ENCODE measurements around the gene WDR37. TPM values are rescaled to one million over a fixed set of nuclear protein-coding genes. Genes with fewer than 3 reads are reported as not detected.

WDR37 gene
- total and polyA plus RNA-seq, 8 donors, result 4.6 to 11.6 (median 8.6) TPM

DNA sequence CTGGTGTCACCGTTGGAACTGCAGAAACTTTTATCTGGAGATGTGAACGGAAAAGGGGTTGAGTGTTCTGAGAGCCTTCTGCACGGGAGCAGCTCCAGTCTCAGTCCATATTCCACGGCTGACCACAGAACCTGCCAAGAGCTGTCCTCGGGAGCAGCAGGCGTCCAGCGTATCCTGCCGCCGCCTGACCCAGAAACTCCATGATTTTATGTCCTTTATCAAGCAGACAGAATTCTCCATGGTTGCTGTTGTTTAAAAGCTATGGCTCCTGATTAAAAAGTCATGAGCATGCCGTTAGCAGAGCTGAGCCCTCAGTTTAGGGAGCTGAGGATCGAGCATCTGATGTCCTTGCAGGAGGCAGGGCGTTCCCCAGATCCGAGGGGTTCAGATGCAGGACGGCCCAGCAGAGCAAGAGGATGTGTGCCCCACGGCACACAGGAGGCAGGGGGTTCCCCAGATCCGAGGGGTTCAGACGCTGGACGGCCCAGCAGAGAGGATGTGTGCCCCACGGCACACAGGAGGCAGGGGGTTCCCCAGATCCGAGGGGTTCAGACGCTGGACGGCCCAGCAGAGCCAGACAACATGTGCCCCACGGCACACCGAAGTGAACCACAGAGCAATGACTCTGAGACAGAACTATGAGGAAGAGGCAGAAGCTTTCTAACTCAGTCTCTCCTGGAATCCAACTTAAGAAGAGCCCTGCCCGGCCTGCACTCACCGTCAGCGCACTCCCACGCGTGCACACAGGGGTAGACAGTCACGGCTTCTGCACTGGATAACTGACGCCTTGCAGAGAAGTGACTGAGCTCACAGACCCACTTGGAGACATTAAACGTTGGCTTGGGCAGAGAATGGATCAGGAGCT is 96.4 kb downstream of the WDR37 start:
- no peak for FAIRE-seq
- Histone ChIP-seq H3K36me3 (no peaks in the 10 kb centered on the region), H3K9me3 (no peaks in the 10 kb centered on the region), H3K27me3 (no peaks in the 10 kb centered on the region), H3K4me3 (no peak overlapping the region), H3K4me1 (no peaks in the 10 kb centered on the region), H3K27ac (no peak overlapping the region)
- TF ChIP-seq, protein P1, sequence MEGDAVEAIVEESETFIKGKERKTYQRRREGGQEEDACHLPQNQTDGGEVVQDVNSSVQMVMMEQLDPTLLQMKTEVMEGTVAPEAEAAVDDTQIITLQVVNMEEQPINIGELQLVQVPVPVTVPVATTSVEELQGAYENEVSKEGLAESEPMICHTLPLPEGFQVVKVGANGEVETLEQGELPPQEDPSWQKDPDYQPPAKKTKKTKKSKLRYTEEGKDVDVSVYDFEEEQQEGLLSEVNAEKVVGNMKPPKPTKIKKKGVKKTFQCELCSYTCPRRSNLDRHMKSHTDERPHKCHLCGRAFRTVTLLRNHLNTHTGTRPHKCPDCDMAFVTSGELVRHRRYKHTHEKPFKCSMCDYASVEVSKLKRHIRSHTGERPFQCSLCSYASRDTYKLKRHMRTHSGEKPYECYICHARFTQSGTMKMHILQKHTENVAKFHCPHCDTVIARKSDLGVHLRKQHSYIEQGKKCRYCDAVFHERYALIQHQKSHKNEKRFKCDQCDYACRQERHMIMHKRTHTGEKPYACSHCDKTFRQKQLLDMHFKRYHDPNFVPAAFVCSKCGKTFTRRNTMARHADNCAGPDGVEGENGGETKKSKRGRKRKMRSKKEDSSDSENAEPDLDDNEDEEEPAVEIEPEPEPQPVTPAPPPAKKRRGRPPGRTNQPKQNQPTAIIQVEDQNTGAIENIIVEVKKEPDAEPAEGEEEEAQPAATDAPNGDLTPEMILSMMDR (IDR thresholded peaks at IDR 0.05), result no peak
- ATAC-seq, result no peak
- intact Hi-C loops (cut with DNase I), result no loop called here
- whole genome bisulfite sequencing, 2 donors, result 74 to 85% methylated on average over 32 of the region's 32 CpGs
- no peak for DNase-seq

DNA sequence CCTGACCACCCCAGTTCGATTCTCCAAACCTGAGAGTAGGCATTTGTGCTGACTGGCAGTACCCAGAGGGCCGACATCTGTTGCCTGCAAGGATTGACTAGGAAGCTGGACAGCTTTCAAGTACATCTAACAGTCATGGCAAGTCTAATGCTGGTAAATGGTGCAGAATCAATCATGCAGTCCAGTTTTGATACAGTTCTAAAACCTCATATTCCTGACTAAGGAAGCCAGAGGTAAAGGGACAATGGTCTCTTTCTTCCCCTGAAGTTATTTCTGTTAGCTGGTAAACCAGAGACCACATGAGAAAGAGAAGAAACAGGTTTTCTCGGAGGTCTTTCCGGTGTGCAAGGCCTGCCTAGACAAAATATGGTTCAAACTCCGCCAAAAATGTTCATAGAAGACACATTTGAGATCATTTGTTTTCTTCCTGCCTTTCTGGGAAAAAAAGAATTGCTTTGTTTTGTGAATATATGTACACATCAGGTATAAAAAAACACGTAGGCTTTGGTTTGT is 97.1 kb downstream of the WDR37 start:
- ATAC-seq, result peak in 2 of 4 donors; percentile 6 to 11
- Histone ChIP-seq H3K4me1 (no peaks in the 10 kb centered on the region), H3K9me3 (no peaks in the 10 kb centered on the region), H3K4me3 (no peak overlapping the region), H3K27me3 (no peaks in the 10 kb centered on the region), H3K27ac (no peak overlapping the region), H3K36me3 (no peaks in the 10 kb centered on the region)
- no peak for FAIRE-seq
- intact Hi-C loops (cut with DNase I), result no loop called here
- no peak for DNase-seq
- WGBS, 2 donors, result 65 to 69% methylated on average over 6 of the region's 6 CpGs
- TF ChIP-seq, protein P1 (IDR thresholded peaks at IDR 0.05), result no peak

DNA sequence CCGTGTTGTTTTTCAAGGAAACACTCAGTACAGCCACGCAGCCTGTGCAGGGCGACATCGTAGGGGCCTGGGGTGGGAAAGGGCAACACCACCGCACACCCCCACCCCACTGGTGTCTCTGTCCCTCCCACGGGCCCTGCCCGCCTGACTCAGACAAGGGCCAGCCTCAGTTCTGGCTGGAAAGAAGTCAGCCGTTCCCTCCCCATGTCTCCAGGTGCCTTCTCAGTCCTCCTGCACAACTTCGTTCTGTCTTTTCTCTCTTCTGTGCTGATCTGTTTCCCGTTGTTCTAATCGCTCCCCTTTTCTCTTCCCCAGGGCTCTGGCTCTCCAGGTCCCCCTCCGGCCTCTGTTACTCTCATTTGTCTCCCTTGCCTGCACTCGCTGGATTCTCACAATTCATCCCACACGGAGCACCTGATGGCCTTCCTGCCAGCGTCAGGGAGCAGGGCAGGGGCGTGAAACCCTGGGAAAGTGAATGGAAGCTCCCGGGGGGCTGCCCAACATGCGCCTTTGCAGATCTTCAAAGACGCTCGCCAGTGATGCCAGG is 97.7 kb downstream of the WDR37 start:
- Histone ChIP-seq H3K27ac (no peak overlapping the region), H3K36me3 (no peaks in the 10 kb centered on the region), H3K4me3 (no peak overlapping the region), H3K27me3 (no peaks in the 10 kb centered on the region), H3K4me1 (no peaks in the 10 kb centered on the region), H3K9me3 (no peaks in the 10 kb centered on the region)
- intact Hi-C loops (cut with DNase I), result no loop called here
- TF ChIP-seq, protein P1 (IDR thresholded peaks at IDR 0.05), result no peak
- DNase-seq, result peak in 1 of 6 donors; percentile 52
- ATAC-seq, result no peak
- WGBS, 2 donors, result 59 to 72% methylated on average over 20 of the region's 20 CpGs
- no peak for FAIRE-seq

DNA sequence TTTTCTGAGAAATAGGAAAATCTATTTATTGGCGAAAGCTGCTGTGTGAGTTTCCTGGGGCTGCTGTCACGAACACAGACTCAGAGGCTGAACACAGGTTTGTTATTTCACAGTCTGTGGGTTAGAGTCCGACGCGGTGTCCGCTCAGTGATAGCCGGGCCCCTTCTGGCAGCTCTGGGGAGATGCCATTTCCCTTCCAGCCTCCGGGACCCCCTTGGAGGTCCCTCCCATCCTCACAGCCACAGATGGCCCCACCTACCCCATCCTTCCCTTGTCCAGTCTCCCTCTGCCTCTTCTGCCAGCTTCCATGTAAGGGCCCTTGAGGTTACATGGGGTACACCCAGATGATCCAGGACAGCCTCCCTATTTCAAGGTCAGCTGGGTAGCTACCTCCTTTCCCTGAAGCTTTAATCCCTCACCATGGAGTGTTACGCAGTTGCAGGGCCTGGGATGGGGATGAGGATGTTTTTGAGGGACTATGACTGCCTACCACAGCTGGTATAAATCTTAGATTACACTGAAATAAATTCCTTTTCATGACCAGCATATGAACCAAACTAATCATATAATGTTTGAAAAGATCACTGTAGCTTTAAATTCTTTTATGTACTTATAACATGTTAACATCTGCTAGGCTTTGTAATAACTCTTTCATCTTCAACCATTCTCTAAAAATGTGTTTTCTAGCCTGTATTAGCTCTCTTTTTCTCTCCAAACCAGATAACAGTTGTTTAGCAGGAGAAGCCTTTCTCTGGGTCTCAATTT is 98.5 kb downstream of the WDR37 start:
- 68 to 76% methylated on average over 9 of the region's 9 CpGs for WGBS, 2 donors
- ATAC-seq (no peak), FAIRE-seq (no peak), DNase-seq (peak in 1 of 6 donors; percentile 29)
- no peaks in the 10 kb centered on the region for H3K9me3 ChIP-seq
- no peaks in the 10 kb centered on the region for H3K4me1 ChIP-seq
- TF ChIP-seq, protein P1 (IDR thresholded peaks at IDR 0.05), result no peak
- intact Hi-C loops (cut with DNase I), result no loop called here
- no peaks in the 10 kb centered on the region for H3K27me3 ChIP-seq
- no peak overlapping the region for H3K27ac ChIP-seq
- no peaks in the 10 kb centered on the region for H3K36me3 ChIP-seq
- no peak overlapping the region for H3K4me3 ChIP-seq

All from pancreas (tissue), 10 donors.